Measurements from ENCODE around the gene MED12L. TPM values are rescaled to one million over a fixed set of nuclear protein-coding genes. Genes with fewer than 3 reads are reported as not detected.
"Not testable (repeated sequence)": the region's sequence is repeated elsewhere in the genome, so short reads cannot be mapped to it uniquely, and the experiment has no call there.

Gene MED12L, protein sequence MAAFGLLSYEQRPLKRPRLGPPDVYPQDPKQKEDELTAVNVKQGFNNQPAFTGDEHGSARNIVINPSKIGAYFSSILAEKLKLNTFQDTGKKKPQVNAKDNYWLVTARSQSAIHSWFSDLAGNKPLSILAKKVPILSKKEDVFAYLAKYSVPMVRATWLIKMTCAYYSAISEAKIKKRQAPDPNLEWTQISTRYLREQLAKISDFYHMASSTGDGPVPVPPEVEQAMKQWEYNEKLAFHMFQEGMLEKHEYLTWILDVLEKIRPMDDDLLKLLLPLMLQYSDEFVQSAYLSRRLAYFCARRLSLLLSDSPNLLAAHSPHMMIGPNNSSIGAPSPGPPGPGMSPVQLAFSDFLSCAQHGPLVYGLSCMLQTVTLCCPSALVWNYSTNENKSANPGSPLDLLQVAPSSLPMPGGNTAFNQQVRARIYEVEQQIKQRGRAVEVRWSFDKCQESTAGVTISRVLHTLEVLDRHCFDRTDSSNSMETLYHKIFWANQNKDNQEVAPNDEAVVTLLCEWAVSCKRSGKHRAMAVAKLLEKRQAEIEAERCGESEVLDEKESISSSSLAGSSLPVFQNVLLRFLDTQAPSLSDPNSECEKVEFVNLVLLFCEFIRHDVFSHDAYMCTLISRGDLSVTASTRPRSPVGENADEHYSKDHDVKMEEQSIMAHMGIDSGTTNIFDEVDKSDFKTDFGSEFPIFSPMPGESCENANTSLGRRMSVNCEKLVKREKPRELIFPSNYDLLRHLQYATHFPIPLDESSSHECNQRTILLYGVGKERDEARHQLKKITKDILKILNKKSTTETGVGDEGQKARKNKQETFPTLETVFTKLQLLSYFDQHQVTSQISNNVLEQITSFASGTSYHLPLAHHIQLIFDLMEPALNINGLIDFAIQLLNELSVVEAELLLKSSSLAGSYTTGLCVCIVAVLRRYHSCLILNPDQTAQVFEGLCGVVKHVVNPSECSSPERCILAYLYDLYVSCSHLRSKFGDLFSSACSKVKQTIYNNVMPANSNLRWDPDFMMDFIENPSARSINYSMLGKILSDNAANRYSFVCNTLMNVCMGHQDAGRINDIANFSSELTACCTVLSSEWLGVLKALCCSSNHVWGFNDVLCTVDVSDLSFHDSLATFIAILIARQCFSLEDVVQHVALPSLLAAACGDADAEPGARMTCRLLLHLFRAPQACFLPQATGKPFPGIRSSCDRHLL (N-terminal part only)
- not detected in 2 replicates for total RNA-seq (2014; rRNA removed; shearing (Covaris generic))

DNA sequence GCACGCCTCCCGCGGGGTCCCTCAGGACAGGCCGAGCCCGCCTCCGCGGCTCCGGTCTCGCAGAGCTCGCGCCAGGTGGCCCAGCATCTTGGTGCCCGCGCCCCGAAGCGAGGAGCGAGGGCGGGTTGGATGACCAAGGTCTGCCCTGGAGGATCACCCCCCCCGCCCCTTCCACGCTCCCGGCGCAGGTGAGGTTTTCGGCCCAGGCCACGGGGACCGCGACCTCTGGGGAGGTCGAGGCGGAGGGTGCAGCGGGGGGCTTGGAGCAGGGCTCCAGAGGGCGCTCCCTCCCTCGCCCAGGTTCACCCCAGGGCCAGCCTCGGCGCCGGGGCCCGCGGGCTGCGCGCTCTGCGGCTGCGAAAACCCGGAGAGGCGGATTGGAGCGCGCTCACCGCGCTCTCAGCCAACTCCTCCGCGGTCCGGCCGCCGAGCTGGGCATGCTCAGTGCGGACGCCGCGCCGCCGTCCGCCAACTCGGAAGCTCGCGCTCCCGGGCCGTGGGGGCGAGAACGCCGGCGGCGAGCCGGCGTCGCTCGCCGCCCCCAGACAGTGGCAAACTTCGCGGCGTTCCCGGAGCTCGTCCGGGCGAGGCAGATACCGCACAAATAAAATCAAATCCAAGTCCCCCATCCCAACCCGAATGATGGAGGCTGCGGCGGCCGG, at the start of gene MED12L:
TSS of gene MED12L (plus strand) at position 438 of the 662 bp plus-strand sequence. CDS start 1,263 bp downstream, outside the sequence.
- Histone ChIP-seq H3K4me3 (no peak within 1 kb of the TSS), H3K9me3 (replicated peaks) (no peaks in the 10 kb centered on the region), H3K4me1 (no peaks in the 10 kb centered on the region), H3K27ac (no peak within 1 kb of the TSS), H3K27me3 (no peaks in the 10 kb centered on the region), H3K36me3 (no peaks in the 10 kb centered on the region)
- DNase-seq: no peak

DNA sequence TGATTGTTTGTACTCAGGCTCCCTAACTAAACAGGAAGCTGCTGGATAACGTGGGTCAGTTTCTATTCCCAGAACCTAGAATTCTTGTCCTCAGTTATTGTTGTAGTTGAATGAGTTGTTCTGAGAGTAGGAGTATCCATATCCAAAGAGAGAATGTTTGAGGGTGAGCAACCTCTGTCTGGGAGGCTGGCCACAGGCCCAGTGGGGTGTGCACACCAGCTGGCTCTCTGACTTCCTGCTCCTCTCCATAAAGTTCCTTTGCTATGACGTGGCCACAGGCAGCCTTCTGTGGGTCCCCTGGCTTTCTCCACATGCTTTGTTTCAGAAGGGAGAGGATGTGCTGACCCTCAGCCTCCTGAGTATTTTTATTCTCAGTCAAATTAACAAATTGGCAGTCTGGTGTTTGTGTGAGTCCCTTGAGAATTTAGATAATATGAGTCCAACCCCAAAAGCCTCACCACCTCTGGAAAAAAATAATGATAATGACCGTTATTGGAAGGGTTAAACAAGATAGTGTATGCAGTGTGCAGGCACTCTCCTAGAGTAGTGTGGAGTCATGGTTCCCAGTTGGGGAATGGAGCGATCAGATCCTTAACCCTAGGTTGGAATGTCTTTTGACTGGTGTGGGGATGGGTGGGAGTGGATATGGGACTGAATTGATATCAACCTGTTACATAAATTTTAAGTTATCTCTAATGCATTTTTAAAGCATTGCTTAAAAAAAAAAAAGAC, 47.6 kb upstream of the MED12L start:
- no peaks in the 10 kb centered on the region for H3K27me3 ChIP-seq
- no peaks in the 10 kb centered on the region for H3K9me3 ChIP-seq (replicated peaks)
- no peaks in the 10 kb centered on the region for H3K36me3 ChIP-seq
- H3K27ac ChIP-seq: peak overlapping the region; percentile 69
- peak; percentile 74 to 76 for DNase-seq
- H3K4me1 ChIP-seq: peaks cover 13% of the 10 kb centered on the region
- H3K4me3 ChIP-seq: no peak overlapping the region

DNA sequence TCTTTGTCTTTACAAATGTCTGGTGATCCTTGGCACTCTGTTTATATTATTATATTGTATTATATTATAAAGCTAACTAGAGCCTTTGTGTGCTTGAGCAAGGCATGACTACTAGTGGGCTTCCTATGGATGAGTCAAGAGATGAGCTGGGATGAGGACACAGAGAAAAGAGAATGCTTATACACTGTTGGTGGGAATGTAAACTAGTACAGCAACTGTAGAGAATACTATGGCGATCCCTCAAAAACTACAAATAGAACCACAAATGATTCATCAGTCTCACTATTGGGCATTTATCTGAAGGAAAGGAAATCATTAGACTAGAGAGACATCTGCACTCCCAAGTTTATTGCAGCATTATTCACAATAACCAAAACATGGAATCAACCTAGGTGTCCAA, 40.8 kb upstream of the MED12L start:
- H3K4me3 ChIP-seq: no peak overlapping the region
- H3K36me3 ChIP-seq: no peaks in the 10 kb centered on the region
- H3K27ac ChIP-seq: no peak overlapping the region
- H3K27me3 ChIP-seq: peaks cover 3% of the 10 kb centered on the region; the same call in 1 of the 2 replicates
- no peaks in the 10 kb centered on the region for H3K9me3 ChIP-seq (replicated peaks)
- no peaks in the 10 kb centered on the region for H3K4me1 ChIP-seq
- DNase-seq: no peak

DNA sequence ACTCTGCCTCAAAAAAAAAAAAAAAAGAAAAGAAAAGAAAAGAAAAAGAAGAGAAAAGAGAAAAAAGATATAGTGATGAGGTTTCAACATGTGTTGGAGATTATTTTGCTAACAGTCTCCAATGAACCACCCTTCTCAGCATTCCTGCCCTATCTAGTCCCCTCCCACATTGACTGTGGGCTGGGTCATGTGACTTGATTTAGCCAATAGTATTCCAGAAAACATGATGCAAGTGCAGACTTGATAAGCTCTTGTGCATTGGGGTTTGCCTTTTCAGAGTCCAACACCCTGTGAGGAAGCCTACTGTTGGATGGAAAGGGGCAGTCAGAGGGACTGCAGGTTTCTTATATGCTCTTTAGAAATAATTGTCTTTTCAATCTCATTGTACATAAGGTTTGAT, 37.8 kb upstream of the MED12L start:
- Histone ChIP-seq H3K27ac (no peak overlapping the region), H3K4me3 (no peak overlapping the region), H3K36me3 (no peaks in the 10 kb centered on the region), H3K27me3 (peaks cover 3% of the 10 kb centered on the region; the same call in 1 of the 2 replicates), H3K9me3 (replicated peaks) (no peaks in the 10 kb centered on the region), H3K4me1 (no peaks in the 10 kb centered on the region)
- peak in 1 of 2 experiments; percentile 9 for DNase-seq

DNA sequence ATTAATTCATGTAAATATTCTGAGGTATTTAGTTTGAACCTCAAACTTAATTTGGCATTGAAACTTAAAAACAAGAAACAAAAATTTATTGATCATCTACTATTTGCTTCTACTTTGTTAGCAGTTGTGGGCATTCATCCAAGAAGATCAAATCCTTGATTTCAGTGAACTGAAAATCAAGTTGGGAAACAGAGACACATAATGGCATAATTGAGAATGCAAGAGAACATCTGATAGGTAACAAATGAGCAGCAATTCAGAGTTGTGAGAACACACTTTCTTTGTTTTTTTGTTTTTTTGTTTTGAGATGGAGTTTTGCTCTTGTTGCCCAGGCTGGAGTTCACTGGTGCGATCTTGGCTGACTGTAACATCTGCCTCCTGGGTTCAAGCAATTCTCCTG, 33.9 kb upstream of the MED12L start:
- no peaks in the 10 kb centered on the region for H3K9me3 ChIP-seq (replicated peaks)
- DNase-seq: no peak
- H3K36me3 ChIP-seq: no peaks in the 10 kb centered on the region
- H3K4me3 ChIP-seq: no peak overlapping the region
- H3K27me3 ChIP-seq: no peaks in the 10 kb centered on the region
- H3K4me1 ChIP-seq: no peaks in the 10 kb centered on the region
- H3K27ac ChIP-seq: no peak overlapping the region

DNA sequence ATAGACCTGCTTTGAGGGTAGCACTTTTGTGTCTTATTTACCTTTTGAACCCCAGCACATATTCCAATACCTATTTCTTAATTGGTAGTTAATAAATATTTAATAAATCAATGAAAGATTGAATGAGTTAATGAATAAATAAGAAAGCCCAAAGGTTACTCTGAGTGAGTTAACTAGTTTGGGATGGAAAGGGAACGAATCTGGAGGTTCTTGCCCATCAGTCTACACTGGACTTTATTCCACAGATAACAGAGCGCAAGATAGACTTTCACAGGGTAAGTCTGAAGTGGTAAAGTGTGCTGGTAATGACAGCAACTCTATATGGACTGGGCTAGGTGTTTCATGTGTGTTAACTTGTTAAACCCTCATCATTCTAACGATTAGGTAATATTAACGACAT, 33.1 kb upstream of the MED12L start:
- no peak overlapping the region for H3K27ac ChIP-seq
- no peaks in the 10 kb centered on the region for H3K4me1 ChIP-seq
- no peak for DNase-seq
- H3K4me3 ChIP-seq: no peak overlapping the region
- H3K27me3 ChIP-seq: no peaks in the 10 kb centered on the region
- no peaks in the 10 kb centered on the region for H3K36me3 ChIP-seq
- H3K9me3 ChIP-seq (replicated peaks): no peaks in the 10 kb centered on the region

DNA sequence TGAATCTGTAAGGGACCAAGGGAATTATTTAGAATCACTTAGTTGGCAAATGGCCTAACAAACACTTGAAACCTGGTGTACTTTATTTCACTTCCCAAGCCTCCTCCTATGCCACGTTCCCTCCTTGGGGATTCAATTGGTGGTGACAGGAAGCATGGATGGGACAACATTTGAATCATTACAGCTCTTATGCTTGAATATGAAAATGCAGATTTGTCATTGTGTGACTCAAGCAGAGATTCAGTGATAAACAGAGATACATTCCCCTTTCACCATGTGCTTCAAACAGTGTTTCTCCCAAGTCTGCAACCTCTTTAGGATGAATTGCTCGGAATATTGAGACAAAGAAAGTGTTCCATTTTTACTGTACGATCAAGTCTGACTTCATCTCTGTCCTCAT, 32.7 kb upstream of the MED12L start:
- H3K27me3 ChIP-seq: no peaks in the 10 kb centered on the region
- no peak overlapping the region for H3K4me3 ChIP-seq
- no peaks in the 10 kb centered on the region for H3K36me3 ChIP-seq
- DNase-seq: no peak
- no peaks in the 10 kb centered on the region for H3K4me1 ChIP-seq
- no peaks in the 10 kb centered on the region for H3K9me3 ChIP-seq (replicated peaks)
- H3K27ac ChIP-seq: no peak overlapping the region

DNA sequence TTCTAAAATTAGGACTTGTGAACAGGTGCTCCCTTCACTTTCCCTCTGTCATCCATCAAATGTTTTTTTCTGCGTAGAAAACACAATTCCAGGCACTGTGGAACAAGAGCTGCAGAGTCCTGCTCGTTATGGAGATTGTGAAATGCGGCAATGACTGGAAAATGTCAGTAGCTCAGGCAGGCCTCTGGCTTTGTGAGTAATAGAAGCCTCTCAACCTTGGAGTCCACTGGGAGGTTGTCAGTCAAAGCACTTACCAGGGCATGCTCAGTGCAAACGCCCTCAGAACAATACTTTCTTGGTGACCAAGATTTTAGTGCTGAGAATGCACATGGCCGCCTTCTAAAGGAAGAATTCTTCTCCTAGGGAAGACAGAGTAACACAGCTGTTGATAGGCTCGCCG, 26.7 kb upstream of the MED12L start:
- DNase-seq: no peak
- Histone ChIP-seq H3K4me3 (no peak overlapping the region), H3K9me3 (replicated peaks) (no peaks in the 10 kb centered on the region), H3K27ac (no peak overlapping the region), H3K36me3 (no peaks in the 10 kb centered on the region), H3K4me1 (no peaks in the 10 kb centered on the region), H3K27me3 (no peaks in the 10 kb centered on the region)

DNA sequence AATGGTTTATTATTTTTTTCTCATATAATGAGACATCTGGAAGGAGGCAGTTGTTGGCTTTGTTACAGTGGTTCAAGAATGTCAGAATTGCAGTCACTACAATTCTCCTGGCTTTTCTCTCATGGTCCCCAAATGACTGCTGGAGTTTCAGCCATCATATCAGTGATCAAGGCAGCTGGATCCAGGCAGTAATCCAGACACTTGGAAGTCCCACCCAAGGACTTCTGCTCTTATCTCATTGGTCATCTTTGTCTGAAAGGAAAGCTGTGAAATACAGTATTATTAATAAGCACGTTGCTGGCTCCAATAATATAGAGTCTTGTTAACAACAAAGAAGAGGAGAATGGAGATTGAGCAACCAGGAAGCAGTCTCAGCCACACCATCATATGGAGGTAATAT, 22.9 kb upstream of the MED12L start:
- H3K36me3 ChIP-seq: no peaks in the 10 kb centered on the region
- no peak overlapping the region for H3K4me3 ChIP-seq
- no peak for DNase-seq
- H3K4me1 ChIP-seq: no peaks in the 10 kb centered on the region
- H3K27ac ChIP-seq: no peak overlapping the region
- no peaks in the 10 kb centered on the region for H3K27me3 ChIP-seq
- H3K9me3 ChIP-seq (replicated peaks): no peaks in the 10 kb centered on the region

DNA sequence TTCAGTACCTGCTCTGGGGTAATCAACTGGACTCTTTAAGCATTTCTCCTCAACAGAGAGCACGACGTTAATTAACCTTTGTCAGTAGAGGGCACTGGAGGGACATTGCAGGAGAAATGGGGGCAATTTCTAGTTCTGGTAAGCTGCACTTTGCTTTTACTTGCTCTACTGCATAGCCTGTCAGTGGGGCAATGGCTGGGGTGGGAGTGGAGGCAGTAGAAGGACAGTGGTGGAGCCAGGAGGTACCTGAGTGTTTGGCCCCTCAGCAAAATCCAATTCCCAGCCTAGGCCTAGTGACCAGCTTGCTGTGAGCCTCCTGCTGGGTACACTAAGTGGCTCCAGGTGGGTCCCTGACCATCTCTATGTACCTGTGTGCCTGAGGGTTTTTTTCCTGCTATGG, 18.3 kb upstream of the MED12L start:
- Histone ChIP-seq H3K36me3 (no peaks in the 10 kb centered on the region), H3K4me1 (no peaks in the 10 kb centered on the region), H3K27ac (no peak overlapping the region), H3K4me3 (no peak overlapping the region), H3K27me3 (peaks cover 3% of the 10 kb centered on the region; the same call in 1 of the 2 replicates), H3K9me3 (replicated peaks) (no peaks in the 10 kb centered on the region)
- DNase-seq: peak in 1 of 2 experiments; percentile 12

DNA sequence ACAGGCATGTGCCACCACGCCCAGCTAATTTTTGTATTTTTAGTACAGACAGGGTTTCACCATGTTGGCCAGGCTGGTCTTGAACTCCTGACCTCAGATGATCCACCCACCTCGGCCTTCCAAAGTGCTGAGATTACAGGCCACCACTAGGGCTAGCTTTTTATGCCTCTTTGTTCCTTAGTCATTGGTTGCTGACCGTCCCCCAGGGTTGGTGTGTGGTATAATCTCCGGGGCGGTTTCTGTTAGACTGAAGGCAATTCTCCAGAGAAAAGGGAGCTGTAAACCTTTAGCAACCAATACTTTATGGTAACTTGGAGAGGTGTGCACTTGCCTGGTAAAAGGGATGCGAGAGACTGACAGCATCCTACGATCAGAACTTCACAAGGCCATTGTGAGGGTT, 12.6 kb upstream of the MED12L start:
- H3K27ac ChIP-seq; H3K36me3 ChIP-seq; H3K4me3 ChIP-seq; H3K9me3 ChIP-seq (replicated peaks); DNase-seq; H3K4me1 ChIP-seq; H3K27me3 ChIP-seq: not testable (repeated sequence)

DNA sequence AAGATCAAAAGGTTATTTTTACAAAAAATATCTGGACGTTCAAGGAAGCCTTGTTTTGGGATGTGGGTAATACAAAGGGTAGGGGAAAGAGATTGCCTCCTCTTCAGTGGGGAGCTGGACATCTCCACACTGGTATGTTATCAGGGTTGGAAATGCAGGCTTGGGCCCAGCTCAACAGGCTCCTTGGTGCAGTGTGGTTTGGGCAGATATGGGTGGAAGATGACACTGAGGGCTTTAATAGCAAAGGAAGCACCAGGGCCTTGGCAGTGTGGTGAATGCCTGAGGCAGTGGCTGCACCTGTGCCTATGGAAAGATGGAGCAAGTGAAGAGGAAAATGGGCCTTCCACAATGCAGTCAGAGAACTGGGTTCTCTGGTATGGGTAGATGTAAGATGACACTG, 11.2 kb upstream of the MED12L start:
- Histone ChIP-seq H3K27ac (no peak overlapping the region), H3K4me1 (no peaks in the 10 kb centered on the region), H3K27me3 (no peaks in the 10 kb centered on the region), H3K9me3 (replicated peaks) (no peaks in the 10 kb centered on the region), H3K4me3 (no peak overlapping the region), H3K36me3 (no peaks in the 10 kb centered on the region)
- DNase-seq: no peak

DNA sequence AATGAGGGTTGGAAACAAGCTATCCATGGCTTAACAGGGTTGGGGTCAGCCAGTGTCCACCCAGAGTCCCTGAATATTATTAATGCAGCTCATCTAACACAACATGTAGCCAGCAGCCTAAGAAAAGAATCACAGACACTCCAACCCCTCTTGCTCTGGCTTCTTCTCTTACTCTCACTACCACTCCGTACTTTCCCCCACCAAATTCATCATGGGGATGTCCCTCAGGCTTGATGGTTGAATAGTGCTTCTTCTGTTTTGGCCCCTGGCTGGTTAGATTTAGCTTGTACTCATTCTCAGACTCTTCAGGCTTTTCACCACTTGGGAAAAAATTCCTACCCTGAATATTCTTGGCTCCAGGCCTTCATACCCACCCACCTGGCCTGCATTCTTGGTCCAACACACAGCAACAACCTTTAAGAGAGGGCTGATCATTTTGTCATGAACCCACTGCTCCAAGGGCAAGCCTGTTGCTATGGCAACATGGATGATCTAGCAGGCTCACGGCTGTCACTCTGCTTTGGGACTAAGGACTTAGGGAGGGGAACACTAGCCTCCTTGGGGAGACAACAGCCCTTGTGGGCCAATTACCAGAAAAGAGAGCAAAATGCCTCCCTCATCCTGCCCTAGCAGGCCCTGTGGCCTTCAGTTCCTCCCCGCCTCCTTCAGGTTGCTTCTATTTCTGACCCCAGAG, 9.4 kb upstream of the MED12L start:
- H3K27ac ChIP-seq: no peak overlapping the region
- no peak overlapping the region for H3K4me3 ChIP-seq
- no peaks in the 10 kb centered on the region for H3K27me3 ChIP-seq
- DNase-seq: no peak
- no peaks in the 10 kb centered on the region for H3K36me3 ChIP-seq
- no peaks in the 10 kb centered on the region for H3K9me3 ChIP-seq (replicated peaks)
- no peaks in the 10 kb centered on the region for H3K4me1 ChIP-seq
